Caco-2 (cell line): ENCODE results near the gene NELL2. TPM values are rescaled to one million over a fixed set of nuclear protein-coding genes. Genes with fewer than 3 reads are reported as not detected.

Source experiments
- BruUV-seq: library from RNA; stranded (reverse); fragments of 400-500 nt; replicated peaks from 2 replicates; lab custom pipeline; 2021; lab: Mats Ljungman, UMichigan
- CTCF ChIA-PET: fragments of 300-600 bp; sonication (Branson Sonifier 250); formaldehyde crosslinking; loops from one replicate; lab custom pipeline; 2022; ENCODE audit warnings: antibody characterized with exemption; lab: Charles Lee
- POLR2A ChIA-PET: fragments of 300-600 bp; sonication (Branson Sonifier 250); formaldehyde crosslinking; loops from one replicate; lab custom pipeline; 2022; ENCODE audit warnings: antibody characterized with exemption; lab: Charles Lee
- DNase-seq, 2 experiments: peaks; one replicate each; pipeline versions ENCODE4 v3.0.0 to v3.0.0-alpha.2; 2020 to 2022
- H3K27me3 ChIP-seq: replicated peaks from 2 replicates; pipeline ENCODE4 v1.6.0; 2011; ENCODE audit warnings: low read length; ENCODE audit not compliant: control insufficient read depth, insufficient read depth
- H3K36me3 ChIP-seq: 2 replicates; pipeline ENCODE4 v1.5.1; 2011; ENCODE audit warnings: low read length; ENCODE audit not compliant: control insufficient read depth, insufficient read depth
- H3K4me1 ChIP-seq: fragments of 250-450 bp; sonication (Bioruptor Pico); 2 replicates; pipeline ENCODE4 v1.5.1; 2020; ENCODE audit warnings: mild to moderate bottlenecking
- H3K4me3 ChIP-seq: 2 replicates; pipeline ENCODE4 v1.5.1; 2011; ENCODE audit warnings: low read depth, mild to moderate bottlenecking, control low read depth, low read length
- H3K9me3 ChIP-seq: fragments of 250-450 bp; sonication (Bioruptor Pico); 2 replicates; pipeline ENCODE4 v1.5.1; 2020; ENCODE audit warnings: mild to moderate bottlenecking, moderate library complexity
- H3K27ac Mint-ChIP-seq: one replicate; pipeline ENCODE4 v1.8.0; 2022; ENCODE audit warnings: mixed read lengths; ENCODE audit not compliant: unreplicated experiment
- H3K27me3 Mint-ChIP-seq: one replicate; pipeline ENCODE4 v1.8.0; 2022; ENCODE audit warnings: mixed read lengths; ENCODE audit not compliant: insufficient read depth, unreplicated experiment
- H3K36me3 Mint-ChIP-seq: one replicate; pipeline ENCODE4 v1.8.0; 2022; ENCODE audit warnings: mild to moderate bottlenecking, mixed read lengths; ENCODE audit not compliant: insufficient read depth, unreplicated experiment
- H3K4me1 Mint-ChIP-seq: one replicate; pipeline ENCODE4 v1.8.0; 2022; ENCODE audit warnings: low read depth, mixed read lengths; ENCODE audit not compliant: unreplicated experiment
- H3K4me3 Mint-ChIP-seq: one replicate; pipeline ENCODE4 v1.8.0; 2022; ENCODE audit warnings: mild to moderate bottlenecking, moderate library complexity, mixed read lengths; ENCODE audit not compliant: unreplicated experiment
- H3K9me3 Mint-ChIP-seq: one replicate; pipeline ENCODE4 v1.8.0; 2022; ENCODE audit warnings: mixed read lengths; ENCODE audit not compliant: unreplicated experiment
- CTCF ChIP-seq, 2 experiments: fragments of 200-600 bp in 1 of 2; IDR thresholded peaks; 1 replicate in 1 of 2; 2 replicates in 1 of 2; pipeline versions ENCODE4 v1.5.1 to v1.8.0; 2011 to 2022; ENCODE audit warnings: antibody characterized with exemption in 1 of 2, control low read depth in 1 of 2, inconsistent platforms in 1 of 2, low read depth in 1 of 2, low read length in 1 of 2, mild to moderate bottlenecking in 1 of 2, moderate library complexity in 1 of 2; ENCODE audit not compliant: insufficient read depth in 1 of 2, severe bottlenecking in 1 of 2, unreplicated experiment in 1 of 2
- intact Hi-C: fragments of 100-400 bp; cut with micrococcal nuclease; formaldehyde crosslinking; loops from one replicate; pipeline ENCODE4 v1.10.0; 2022; ENCODE audit not compliant: unreplicated experiment
- total RNA-seq: library from RNA; stranded (reverse); gene quantifications from 2 replicates; pipeline ENCODE4 v1.2.3, GENCODE V29; 2022

The NELL2 gene
- total RNA-seq, 1 experiment from 2014 or later, result 0.70 TPM

- no peaks in the 10 kb centered on the region for H3K27me3 Mint-ChIP-seq
- H3K4me1 ChIP-seq, result peaks cover 49% of the 10 kb centered on the region
- H3K4me1 Mint-ChIP-seq, result peaks cover 21% of the 10 kb centered on the region
- H3K4me3 ChIP-seq, result no peak overlapping the region
- intact Hi-C loops, result loop anchor here (1.0 to 5.0 kb wide), 3 partner anchors 12 to 209 kb away; no protein-coding TSS in a partner anchor
- no peaks in the 10 kb centered on the region for H3K36me3 ChIP-seq
- no peaks in the 10 kb centered on the region for H3K27me3 ChIP-seq
- no peak for DNase-seq
- CTCF ChIA-PET, result no interaction called here
- H3K9me3 ChIP-seq, result no peaks in the 10 kb centered on the region
- peak overlapping the region; percentile 65 for H3K27ac Mint-ChIP-seq
- POLR2A ChIA-PET, result no interaction called here
- H3K36me3 Mint-ChIP-seq, result no peaks in the 10 kb centered on the region
- peak; percentile 11 to 32 for TF ChIP-seq CTCF (IDR thresholded peaks at IDR 0.05; ENCODE audit: insufficient read depth in 1 of 2, low read depth in 1 of 2, low read length in 1 of 2, severe bottlenecking in 1 of 2, unreplicated experiment in 1 of 2)
- H3K4me3 Mint-ChIP-seq, result peak overlapping the region; percentile 3
- H3K9me3 Mint-ChIP-seq, result peaks cover 10% of the 10 kb centered on the region
- no TSS peak for BruUV-seq
Observed at GRCh38 chr12:44526655-44527182, 349.4 kb downstream of the NELL2 start.

- no peak for TF ChIP-seq CTCF (IDR thresholded peaks at IDR 0.05; ENCODE audit: insufficient read depth in 1 of 2, low read depth in 1 of 2, low read length in 1 of 2, severe bottlenecking in 1 of 2, unreplicated experiment in 1 of 2)
- Histone ChIP-seq H3K27me3 (no peaks in the 10 kb centered on the region), H3K36me3 (no peaks in the 10 kb centered on the region), H3K4me3 (no peak overlapping the region), H3K4me1 (peaks cover 49% of the 10 kb centered on the region), H3K9me3 (no peaks in the 10 kb centered on the region)
- peak overlapping the region; percentile 50 for H3K4me3 Mint-ChIP-seq
- intact Hi-C loops, result loop anchor here (1.0 to 5.0 kb wide), 3 partner anchors 12 to 209 kb away; no protein-coding TSS in a partner anchor
- peak; percentile 65 to 67 for DNase-seq
- no TSS peak for BruUV-seq
- H3K9me3 Mint-ChIP-seq, result peaks cover 10% of the 10 kb centered on the region
- no peaks in the 10 kb centered on the region for H3K36me3 Mint-ChIP-seq
- no peaks in the 10 kb centered on the region for H3K27me3 Mint-ChIP-seq
- POLR2A ChIA-PET, result no interaction called here
- H3K4me1 Mint-ChIP-seq, result peaks cover 21% of the 10 kb centered on the region
- CTCF ChIA-PET, result no interaction called here
- peak overlapping the region; percentile 90 for H3K27ac Mint-ChIP-seq
Observed at GRCh38 chr12:44525806-44526654, 350.1 kb downstream of the NELL2 start.

GRCh38 chr12:44523828-44524227, 352.3 kb downstream of the NELL2 start:
- POLR2A ChIA-PET, result no interaction called here

More at GRCh38 chr12:44523828-44524227, 352.3 kb downstream of the NELL2 start:
- no peak overlapping the region for H3K4me3 Mint-ChIP-seq
- peaks cover 10% of the 10 kb centered on the region for H3K9me3 Mint-ChIP-seq
- Histone ChIP-seq H3K9me3 (no peaks in the 10 kb centered on the region), H3K27me3 (no peaks in the 10 kb centered on the region), H3K4me3 (no peak overlapping the region), H3K4me1 (peaks cover 42% of the 10 kb centered on the region), H3K36me3 (no peaks in the 10 kb centered on the region)
- CTCF ChIA-PET, result no interaction called here
- TF ChIP-seq CTCF (IDR thresholded peaks at IDR 0.05; ENCODE audit: insufficient read depth in 1 of 2, low read depth in 1 of 2, low read length in 1 of 2, severe bottlenecking in 1 of 2, unreplicated experiment in 1 of 2), result no peak
- no peaks in the 10 kb centered on the region for H3K36me3 Mint-ChIP-seq
- DNase-seq, result no peak
- peaks cover 21% of the 10 kb centered on the region for H3K4me1 Mint-ChIP-seq
- BruUV-seq, result no TSS peak
- H3K27me3 Mint-ChIP-seq, result no peaks in the 10 kb centered on the region
- intact Hi-C loops, result no loop called here
- H3K27ac Mint-ChIP-seq, result no peak overlapping the region
